COLO829 (cell line): ENCODE measurements around the gene CYTIP.

Experiments used
- DNase-seq: peaks from one replicate; pipeline ENCODE4 v3.0.0; 2012; ENCODE audit warnings: low spot score

CYTIP gene

GRCh38 chr2:157443795-157444640 is at the start of gene CYTIP:
Gene CYTIP, minus strand, starts transcription at chr2:157444089. Its CDS starts 69 bp downstream, at chr2:157444020.
- no peak for DNase-seq

GRCh38 chr2:157492189-157492773 is 48.4 kb upstream of the CYTIP start:
- peak; percentile 84 for DNase-seq

GRCh38 chr2:157489983-157490382 is 46.1 kb upstream of the CYTIP start:
- DNase-seq, result no peak

GRCh38 chr2:157488877-157489276 is 45.0 kb upstream of the CYTIP start:
- no peak for DNase-seq

- DNase-seq, result no peak
Measured at GRCh38 chr2:157487747-157488146, 43.9 kb upstream of the CYTIP start.

GRCh38 chr2:157487271-157487610 is 43.4 kb upstream of the CYTIP start:
- DNase-seq, result no peak

- no peak for DNase-seq
Measured at GRCh38 chr2:157486596-157487270, 42.8 kb upstream of the CYTIP start.

- DNase-seq, result no peak
Measured at GRCh38 chr2:157480182-157480961, 36.5 kb upstream of the CYTIP start.

- no peak for DNase-seq
Measured at GRCh38 chr2:157479081-157480027, 35.5 kb upstream of the CYTIP start.

GRCh38 chr2:157477919-157478318 is 34.0 kb upstream of the CYTIP start:
- DNase-seq, result no peak

- DNase-seq, result no peak
Measured at GRCh38 chr2:157476953-157477709, 33.2 kb upstream of the CYTIP start.

GRCh38 chr2:157475722-157476390 is 32.0 kb upstream of the CYTIP start:
- DNase-seq, result no peak

- DNase-seq, result no peak
Measured at GRCh38 chr2:157473581-157473980, 29.7 kb upstream of the CYTIP start.

- no peak for DNase-seq
Measured at GRCh38 chr2:157471078-157471477, 27.2 kb upstream of the CYTIP start.

GRCh38 chr2:157470321-157470720 is 26.4 kb upstream of the CYTIP start:
- DNase-seq, result no peak

GRCh38 chr2:157469726-157470125 is 25.8 kb upstream of the CYTIP start:
- DNase-seq, result no peak

- no peak for DNase-seq
Measured at GRCh38 chr2:157468931-157469708, 25.2 kb upstream of the CYTIP start.

- no peak for DNase-seq
Measured at GRCh38 chr2:157466764-157467163, 22.9 kb upstream of the CYTIP start.

- DNase-seq, result no peak
Measured at GRCh38 chr2:157465554-157465953, 21.7 kb upstream of the CYTIP start.
